GM12865 (cell line): ENCODE measurements around the gene EEFSEC.

Experiments
- DNase-seq: peaks from one replicate; pipeline ENCODE4 v3.0.0; 2010; ENCODE audit warnings: low read depth
- H3K4me3 ChIP-seq: 2 replicates; pipeline ENCODE4 v1.5.1; 2011; ENCODE audit warnings: mild to moderate bottlenecking, low read depth, low read length, control low read depth
- CTCF ChIP-seq: IDR thresholded peaks from 2 replicates; pipeline ENCODE4 v1.5.1; 2011; ENCODE audit warnings: low read length, control low read depth, low read depth, inconsistent platforms; ENCODE audit not compliant: insufficient read depth; ENCODE audit errors: missing control alignments

EEFSEC gene

GRCh38 chr3:128349963-128350599 is 196.8 kb downstream of the EEFSEC start:
- DNase-seq = no peak
- H3K4me3 ChIP-seq = no peak overlapping the region
- no peak for TF ChIP-seq CTCF

GRCh38 chr3:128351546-128351945 is 198.3 kb downstream of the EEFSEC start:
- DNase-seq = no peak
- H3K4me3 ChIP-seq = no peak overlapping the region
- no peak for TF ChIP-seq CTCF

- TF ChIP-seq CTCF = no peak
- no peak overlapping the region for H3K4me3 ChIP-seq
- no peak for DNase-seq
These were observed 199.0 kb downstream of the EEFSEC start for GRCh38 chr3:128352326-128352725.

GRCh38 chr3:128353361-128353965 is 200.2 kb downstream of the EEFSEC start:
- no peak for TF ChIP-seq CTCF
- H3K4me3 ChIP-seq = no peak overlapping the region
- DNase-seq = no peak

- H3K4me3 ChIP-seq = no peak overlapping the region
- TF ChIP-seq CTCF = no peak
- no peak for DNase-seq
These were observed 200.9 kb downstream of the EEFSEC start for GRCh38 chr3:128353991-128354687.

GRCh38 chr3:128354788-128355542 is 201.7 kb downstream of the EEFSEC start:
- DNase-seq = no peak
- TF ChIP-seq CTCF = no peak

More at GRCh38 chr3:128354788-128355542, 201.7 kb downstream of the EEFSEC start:
- no peak overlapping the region for H3K4me3 ChIP-seq
